Ovary (tissue), 3 donors: ENCODE results near the gene LETM1.

Source experiments
- CTCF ChIP-seq, 3 donors: fragments of 450-650 bp in 2 of 3; fragments of 200-600 bp in 1 of 3; IDR thresholded peaks; one replicate each; pipeline versions ENCODE4 v1.5.1 to v1.8.0; 2016 to 2022; ENCODE audit warnings: antibody characterized with exemption in 3 of 3, mild to moderate bottlenecking in 1 of 3
- EP300 ChIP-seq: sonication (generic); formaldehyde crosslinking; IDR thresholded peaks from one replicate; pipeline ENCODE4 v1.6.1; 2017; ENCODE audit warnings: antibody characterized with exemption
- POLR2A ChIP-seq: fragments of 450-650 bp; IDR thresholded peaks from one replicate; pipeline ENCODE4 v1.6.1; 2017; ENCODE audit warnings: antibody characterized with exemption, mild to moderate bottlenecking, moderate library complexity
- donor health status: DM: no; HTN: no; CAD: no.

DNA sequence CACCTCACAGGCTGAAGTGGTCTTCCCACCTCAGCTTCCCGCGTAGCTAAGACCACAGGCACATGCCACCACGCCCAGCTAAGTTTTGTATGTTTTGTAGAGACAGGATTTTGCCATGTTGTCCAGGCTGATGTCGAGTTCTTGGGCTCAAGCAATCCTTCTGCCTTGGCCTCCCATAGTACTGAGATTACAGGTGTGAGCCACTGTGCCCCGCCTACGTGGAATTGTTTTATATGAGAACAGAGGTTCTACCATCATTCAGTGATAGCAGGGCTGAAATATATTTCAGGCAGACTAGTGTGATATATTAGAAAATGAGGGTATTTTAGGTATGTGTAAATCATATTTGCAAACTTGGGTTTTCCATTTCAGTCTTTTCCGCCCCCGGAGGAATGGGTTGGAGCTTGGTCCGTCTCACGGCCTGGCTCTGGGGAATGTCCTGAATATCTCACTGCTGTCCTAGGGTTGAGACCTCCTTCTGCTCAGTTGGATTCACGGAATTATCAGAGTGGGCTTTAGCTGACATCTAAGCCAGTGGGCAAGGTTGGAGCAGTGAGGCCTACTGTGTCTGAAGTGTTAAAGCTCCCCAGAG lies 35.1 kb upstream of the LETM1 start:
- TF ChIP-seq CTCF (IDR thresholded peaks at IDR 0.05) (no peak), POLR2A (no peak), EP300 (no peak)
